NB4 (cell line): ENCODE results near the gene CYP4V2.
"Not testable (repeated sequence)": the region's sequence is repeated elsewhere in the genome, so short reads cannot be mapped to it uniquely, and the experiment has no call there.

ENCODE experiments used
- DNase-seq: peaks from one replicate; pipeline ENCODE4 v3.0.0; 2010; ENCODE audit warnings: low read depth
- H3K4me3 ChIP-seq: one replicate; pipeline ENCODE4 v1.5.1; 2011; ENCODE audit warnings: mild to moderate bottlenecking, low read depth, low read length, moderate library complexity
- MYC ChIP-seq: IDR thresholded peaks from 2 replicates; pipeline ENCODE4 v1.6.1; 2011; ENCODE audit warnings: low read depth, low read length
- POLR2A ChIP-seq: IDR thresholded peaks from 2 replicates; pipeline ENCODE4 v1.6.1; 2011; ENCODE audit warnings: mild to moderate bottlenecking; ENCODE audit not compliant: insufficient read length; ENCODE audit errors: extremely low read depth
- TF ChIP-seq, protein P1 (sequence below): IDR thresholded peaks from one replicate; pipeline ENCODE4 v1.5.1; 2012; ENCODE audit warnings: low read depth, low read length
- TF ChIP-seq, protein P2 (sequence below): IDR thresholded peaks from 2 replicates; pipeline ENCODE4 v1.6.1; 2011; ENCODE audit warnings: low read depth, low read length

The CYP4V2 gene

DNA sequence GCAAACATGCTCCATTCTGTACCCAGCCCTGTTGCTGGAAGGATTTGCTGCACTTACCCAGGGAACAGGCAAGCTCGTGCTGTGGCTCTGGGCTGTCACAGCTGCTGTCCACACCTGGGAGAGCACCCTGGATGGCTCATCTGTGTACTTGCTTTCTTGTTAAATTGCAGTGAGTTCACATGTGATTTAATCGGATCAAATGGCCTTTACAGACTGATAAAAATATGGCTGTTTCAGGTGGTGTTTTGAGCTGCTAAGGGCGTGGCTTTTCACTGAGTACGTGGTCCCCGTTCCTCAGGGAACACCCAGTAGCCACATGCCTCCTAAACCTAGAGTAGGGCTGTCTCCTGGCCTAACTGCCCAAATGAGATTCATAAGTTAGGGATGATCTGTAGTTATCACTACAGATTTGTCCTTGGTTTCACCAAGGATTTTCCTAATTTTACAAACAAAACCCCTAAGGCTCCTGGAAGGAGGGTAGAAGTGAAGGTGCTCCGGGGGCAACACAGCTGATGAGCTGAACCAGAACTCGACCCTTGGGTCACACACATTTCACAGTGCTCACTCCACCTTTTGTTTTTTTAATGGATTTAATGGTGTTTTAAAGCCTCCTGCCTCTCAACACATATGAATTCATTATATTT, 49.6 kb downstream of the CYP4V2 start:
- DNase-seq = no peak
- TF ChIP-seq, protein P1, sequence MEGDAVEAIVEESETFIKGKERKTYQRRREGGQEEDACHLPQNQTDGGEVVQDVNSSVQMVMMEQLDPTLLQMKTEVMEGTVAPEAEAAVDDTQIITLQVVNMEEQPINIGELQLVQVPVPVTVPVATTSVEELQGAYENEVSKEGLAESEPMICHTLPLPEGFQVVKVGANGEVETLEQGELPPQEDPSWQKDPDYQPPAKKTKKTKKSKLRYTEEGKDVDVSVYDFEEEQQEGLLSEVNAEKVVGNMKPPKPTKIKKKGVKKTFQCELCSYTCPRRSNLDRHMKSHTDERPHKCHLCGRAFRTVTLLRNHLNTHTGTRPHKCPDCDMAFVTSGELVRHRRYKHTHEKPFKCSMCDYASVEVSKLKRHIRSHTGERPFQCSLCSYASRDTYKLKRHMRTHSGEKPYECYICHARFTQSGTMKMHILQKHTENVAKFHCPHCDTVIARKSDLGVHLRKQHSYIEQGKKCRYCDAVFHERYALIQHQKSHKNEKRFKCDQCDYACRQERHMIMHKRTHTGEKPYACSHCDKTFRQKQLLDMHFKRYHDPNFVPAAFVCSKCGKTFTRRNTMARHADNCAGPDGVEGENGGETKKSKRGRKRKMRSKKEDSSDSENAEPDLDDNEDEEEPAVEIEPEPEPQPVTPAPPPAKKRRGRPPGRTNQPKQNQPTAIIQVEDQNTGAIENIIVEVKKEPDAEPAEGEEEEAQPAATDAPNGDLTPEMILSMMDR = no peak
- TF ChIP-seq, protein P2, sequence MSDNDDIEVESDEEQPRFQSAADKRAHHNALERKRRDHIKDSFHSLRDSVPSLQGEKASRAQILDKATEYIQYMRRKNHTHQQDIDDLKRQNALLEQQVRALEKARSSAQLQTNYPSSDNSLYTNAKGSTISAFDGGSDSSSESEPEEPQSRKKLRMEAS = no peak
- no peak for TF ChIP-seq POLR2A
- no peak for TF ChIP-seq MYC
- H3K4me3 ChIP-seq = no peak overlapping the region

DNA sequence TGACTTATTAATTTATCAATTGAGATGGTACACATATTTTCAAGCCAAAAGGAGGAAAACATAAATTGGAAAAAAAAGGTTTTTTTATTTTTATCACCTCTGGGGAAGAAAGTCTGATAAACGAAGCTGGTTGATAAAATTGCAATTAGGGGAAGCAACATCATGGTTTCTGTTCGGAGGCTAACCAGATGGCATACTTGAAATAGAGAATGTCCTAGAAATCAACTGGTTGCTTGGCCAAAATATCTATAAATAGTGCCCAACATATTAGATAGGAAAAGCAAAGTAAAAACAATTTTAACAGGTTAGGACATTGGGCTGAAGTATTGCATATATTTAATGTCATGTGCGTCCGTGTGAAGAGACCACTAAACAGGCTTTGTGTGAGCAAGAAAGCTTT, 50.2 kb downstream of the CYP4V2 start:
- no peak for DNase-seq
- TF ChIP-seq, protein P2 = no peak
- no peak for TF ChIP-seq MYC
- TF ChIP-seq, protein P1 = no peak
- no peak for TF ChIP-seq POLR2A
- no peak overlapping the region for H3K4me3 ChIP-seq

DNA sequence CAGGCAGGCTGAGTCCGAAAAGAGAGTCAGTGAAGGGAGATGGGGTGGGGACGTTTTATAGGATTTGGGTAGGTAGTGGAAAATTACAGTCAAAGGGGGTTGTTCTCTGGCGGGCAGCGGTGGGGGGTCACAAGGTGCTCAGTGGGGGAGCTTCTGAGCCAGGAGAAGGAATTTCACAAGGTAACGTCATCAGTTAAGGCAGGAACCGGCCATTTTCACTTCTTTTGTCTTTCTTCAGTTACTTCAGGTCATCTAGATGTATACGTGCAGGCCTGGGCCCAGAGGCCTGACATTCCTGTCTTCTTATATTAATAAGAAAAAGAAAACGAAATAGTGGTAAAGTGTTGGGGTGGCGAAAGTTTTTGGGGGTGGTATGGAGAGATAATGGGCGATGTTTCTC, 50.7 kb downstream of the CYP4V2 start:
- not testable (repeated sequence) for DNase-seq, H3K4me3 ChIP-seq

DNA sequence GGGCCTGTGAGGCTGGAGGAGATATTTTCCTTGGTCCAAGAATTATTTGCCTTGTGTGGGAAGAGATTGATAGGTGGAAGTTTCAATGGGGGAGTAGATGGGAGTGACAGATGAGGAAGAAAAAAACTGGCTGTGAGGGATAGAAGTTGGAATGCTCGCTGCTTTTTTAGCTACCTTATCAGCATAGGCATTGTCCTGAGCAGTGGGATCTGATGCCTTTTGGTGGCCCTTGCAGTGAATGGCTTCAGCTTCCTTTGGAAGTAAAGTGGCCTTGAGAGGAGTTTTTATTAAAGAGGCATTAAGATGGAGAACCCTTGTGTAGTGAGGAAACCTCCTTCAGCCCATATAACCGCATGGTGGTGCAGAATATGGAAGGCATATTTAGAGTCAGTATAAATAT, 52.0 kb downstream of the CYP4V2 start:
- no peak for DNase-seq
- no peak for TF ChIP-seq MYC
- TF ChIP-seq POLR2A = no peak
- TF ChIP-seq, protein P2 = no peak
- TF ChIP-seq, protein P1 = no peak

DNA sequence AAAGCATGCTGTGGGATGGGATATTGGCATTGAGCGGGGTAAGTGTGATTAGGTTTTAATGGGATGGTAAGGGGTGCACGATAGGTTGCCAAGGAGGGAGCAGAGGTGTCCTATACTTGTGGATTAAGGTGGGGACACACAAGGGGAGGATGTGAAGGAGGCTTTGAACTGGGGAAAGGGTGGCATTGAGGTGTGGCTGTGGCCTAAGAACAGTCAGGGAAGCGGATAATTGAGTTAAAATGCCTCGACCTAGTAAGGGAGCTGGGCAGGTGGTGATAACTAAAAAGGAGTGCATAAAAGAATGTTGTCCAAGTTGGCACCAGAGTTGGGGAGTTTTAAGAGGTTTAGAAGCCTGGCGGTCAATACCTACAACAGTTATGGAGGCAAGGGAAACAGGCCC, 53.5 kb downstream of the CYP4V2 start:
- H3K4me3 ChIP-seq = no peak overlapping the region
- TF ChIP-seq, protein P1 = no peak
- TF ChIP-seq, protein P2 = no peak
- no peak for TF ChIP-seq MYC
- no peak for TF ChIP-seq POLR2A
- no peak for DNase-seq

More for the DNA sequence above, 52.0 kb downstream of the CYP4V2 start:
- H3K4me3 ChIP-seq = no peak overlapping the region

DNA sequence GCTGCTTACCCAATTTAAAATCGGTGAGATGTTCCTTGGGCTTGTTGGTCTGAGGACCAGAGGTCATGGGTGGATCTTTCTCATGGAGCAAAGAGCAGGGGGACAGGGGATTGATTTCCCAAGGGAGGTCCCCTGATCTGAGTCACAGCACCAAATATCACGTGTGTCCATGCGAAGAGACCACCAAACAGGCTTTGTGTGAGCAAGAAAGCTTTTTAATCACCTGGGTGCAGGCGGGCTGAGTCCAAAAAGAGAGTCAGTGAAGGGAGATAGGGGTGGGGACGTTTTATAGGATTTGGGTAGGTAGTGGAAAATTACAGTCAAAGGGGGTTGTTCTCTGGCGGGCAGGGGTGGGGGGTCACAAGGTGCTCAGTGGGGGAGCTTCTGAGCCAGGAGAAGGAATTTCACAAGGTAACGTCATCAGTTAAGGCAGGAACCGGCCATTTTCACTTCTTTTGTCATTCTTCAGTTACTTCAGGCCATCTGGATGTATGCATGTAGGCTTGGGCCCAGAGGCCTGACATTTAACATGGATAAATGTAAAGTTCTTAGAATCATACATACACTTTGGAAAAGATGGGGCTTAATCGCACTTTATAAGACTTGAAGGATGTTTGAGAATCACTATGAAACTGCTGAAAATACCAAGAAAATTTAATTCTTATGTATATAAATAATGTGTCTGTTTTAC, 55.8 kb downstream of the CYP4V2 start:
- not testable (repeated sequence) for H3K4me3 ChIP-seq

DNA sequence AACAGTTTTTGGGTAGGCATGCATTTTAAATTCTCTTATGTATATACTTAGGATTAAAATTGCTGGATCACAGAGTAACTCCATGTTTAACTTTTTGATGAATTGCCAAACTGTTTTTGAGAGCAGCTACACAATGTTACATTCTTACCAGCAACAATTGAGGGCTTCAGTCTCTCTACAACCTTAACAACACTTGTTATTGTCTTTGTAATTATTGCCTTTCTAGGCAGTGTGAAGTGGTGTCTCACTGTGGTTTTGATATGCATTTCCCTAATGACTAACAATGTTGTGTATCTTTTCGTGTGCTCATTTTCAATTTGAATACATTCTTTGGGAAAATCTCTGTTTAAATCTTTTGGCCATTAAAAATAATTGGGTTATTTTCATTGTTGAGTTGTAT, 57.3 kb downstream of the CYP4V2 start:
- TF ChIP-seq, protein P1 = no peak
- TF ChIP-seq, protein P2 = no peak
- TF ChIP-seq POLR2A (no peak), MYC (no peak)
- DNase-seq = no peak
- no peak overlapping the region for H3K4me3 ChIP-seq

More for the DNA sequence above, 55.8 kb downstream of the CYP4V2 start:
- DNase-seq = not testable (repeated sequence)
